Keratinocyte (primary cell): Measurements from ENCODE around the gene SSX2. TPM values are rescaled to one million over a fixed set of nuclear protein-coding genes. Genes with fewer than 3 reads are reported as not detected.
"Not testable (repeated sequence)": the region's sequence is repeated elsewhere in the genome, so short reads cannot be mapped to it uniquely, and the experiment has no call there.

Experiments
- DNase-seq: peaks from one replicate; pipeline ENCODE4 v3.0.0-alpha.2; 2011; ENCODE audit warnings: low read depth, missing footprints, low spot score
- FAIRE-seq: peaks from 2 replicates; lab custom pipeline; 2011; peaks lifted over from hg19 to GRCh38; lab: Jason Lieb, UNC
- H2AFZ ChIP-seq: 2 replicates; pipeline ENCODE4 v1.6.0; 2012; ENCODE audit warnings: low read length, control low read depth, inconsistent platforms; ENCODE audit not compliant: control insufficient read depth
- H3K27ac ChIP-seq: 2 replicates; pipeline ENCODE4 v1.5.1; 2011; ENCODE audit warnings: low read length; ENCODE audit not compliant: control insufficient read depth, insufficient read depth
- H3K27me3 ChIP-seq: 3 replicates; pipeline ENCODE4 v1.6.0; 2011; ENCODE audit warnings: low read length; ENCODE audit not compliant: control insufficient read depth, insufficient read depth; ENCODE audit errors: extremely low read depth
- H3K36me3 ChIP-seq, 2 experiments: 2 replicates in 1 of 2; 3 replicates in 1 of 2; pipeline ENCODE4 v1.5.1; 2011; ENCODE audit warnings: low read length in 2 of 2, mild to moderate bottlenecking in 1 of 2; ENCODE audit not compliant: control insufficient read depth in 2 of 2, insufficient read depth in 2 of 2; ENCODE audit errors: extremely low read depth in 1 of 2
- H3K4me1 ChIP-seq: 3 replicates; pipeline ENCODE4 v1.5.1; 2011; ENCODE audit warnings: low read length; ENCODE audit not compliant: control insufficient read depth, insufficient read depth; ENCODE audit errors: extremely low read depth
- H3K4me2 ChIP-seq: 3 replicates; pipeline ENCODE4 v1.6.0; 2011; ENCODE audit warnings: low read depth, low read length; ENCODE audit not compliant: control insufficient read depth, insufficient read depth; ENCODE audit errors: extremely low read depth
- H3K4me3 ChIP-seq, 3 experiments: fragments of 200-600 bp in 1 of 3; sonication (generic) in 1 of 3; 2 replicates in 2 of 3; 3 replicates in 1 of 3; pipeline ENCODE4 v1.5.1; 2011 to 2016; ENCODE audit warnings: low read length in 3 of 3, mild to moderate bottlenecking in 3 of 3, control low read depth in 2 of 3, inconsistent platforms in 1 of 3, low read depth in 1 of 3, mixed read lengths in 1 of 3, mixed run types in 1 of 3, moderate library complexity in 1 of 3; ENCODE audit not compliant: control insufficient read depth in 2 of 3, insufficient read depth in 2 of 3; ENCODE audit errors: extremely low read depth in 1 of 3
- H3K79me2 ChIP-seq: 2 replicates; pipeline ENCODE4 v1.6.0; 2012; ENCODE audit warnings: low read length; ENCODE audit not compliant: control insufficient read depth, insufficient read depth
- H3K9ac ChIP-seq: 3 replicates; pipeline ENCODE4 v1.6.0; 2011; ENCODE audit warnings: low read length; ENCODE audit not compliant: control insufficient read depth, insufficient read depth; ENCODE audit errors: extremely low read depth
- H3K9me1 ChIP-seq: 3 replicates; pipeline ENCODE4 v1.6.0; 2011; ENCODE audit warnings: low read length; ENCODE audit not compliant: control insufficient read depth, insufficient read depth; ENCODE audit errors: extremely low read depth
- H3K9me3 ChIP-seq: 2 replicates; pipeline ENCODE4 v1.5.1; 2012; ENCODE audit warnings: low read depth, low read length; ENCODE audit not compliant: control insufficient read depth
- H4K20me1 ChIP-seq: 3 replicates; pipeline ENCODE4 v1.6.0; 2011; ENCODE audit warnings: low read length; ENCODE audit not compliant: control insufficient read depth, insufficient read depth; ENCODE audit errors: extremely low read depth
- dilution Hi-C: fragments of 300-500 bp; cut with MboI; formaldehyde crosslinking; loops from one replicate; pipeline ENCODE4 v1.7.0; 2020; ENCODE audit warnings: low sequenced_read_pairs; ENCODE audit not compliant: extremely low pct_ligation_motif_present
- polyA minus RNA-seq, 3 experiments: library from RNA; depleted of rRNA, polyadenylated mRNA; stranded (reverse); fragments of >200 nt; gene quantifications; 1 replicate in 1 of 3; 2 replicates in 1 of 3; 3 replicates in 1 of 3; pipeline ENCODE4 v1.2.3, GENCODE V29; 2011
- polyA plus RNA-seq, 5 experiments: library from polyadenylated mRNA; depleted of rRNA in 3 of 5; stranded (reverse) in 3 of 5; stranded (forward) in 1 of 5; unstranded in 1 of 5; fragments of >200 nt; gene quantifications; 1 replicate in 1 of 5; 2 replicates in 3 of 5; 3 replicates in 1 of 5; pipeline versions ENCODE4 v1.2.1 to v1.2.3, GENCODE V29; 2011 to 2012; ENCODE audit warnings: missing spikeins in 2 of 5, low read depth in 1 of 5, low replicate concordance in 1 of 5

The SSX2 gene
- not detected in 3 replicates for polyA plus RNA-seq
- polyA plus RNA-seq (2011; ENCODE audit: low read depth): not detected
- not detected in 2 replicates for polyA plus RNA-seq (2011; cell fraction: cytosol; rRNA removed)
- polyA plus RNA-seq (2011; cell fraction: nucleus; rRNA removed): not detected in 2 replicates
- polyA plus RNA-seq (2012; ENCODE audit: low replicate concordance): not detected in 2 replicates
- polyA minus RNA-seq: not detected in 3 replicates
- not detected for polyA minus RNA-seq (2011; cell fraction: cytosol; rRNA and poly(A)+ RNA removed)
- not detected in 2 replicates for polyA minus RNA-seq (2011; cell fraction: nucleus; rRNA and poly(A)+ RNA removed)

- DNase-seq, H3K9me3 ChIP-seq, H3K27ac ChIP-seq, H2AFZ ChIP-seq, H3K36me3 ChIP-seq, dilution Hi-C loops, H3K27me3 ChIP-seq, FAIRE-seq, H3K4me1 ChIP-seq, H3K4me2 ChIP-seq, H3K79me2 ChIP-seq, H4K20me1 ChIP-seq, H3K4me3 ChIP-seq, H3K9ac ChIP-seq, H3K9me1 ChIP-seq: not testable (repeated sequence)
Observed at GRCh38 chrX:52707078-52707477, at the start of gene SSX2. Gene SSX2, minus strand, starts transcription at chrX:52707178. Its CDS starts 1,429 bp downstream, at chrX:52705749.

DNA sequence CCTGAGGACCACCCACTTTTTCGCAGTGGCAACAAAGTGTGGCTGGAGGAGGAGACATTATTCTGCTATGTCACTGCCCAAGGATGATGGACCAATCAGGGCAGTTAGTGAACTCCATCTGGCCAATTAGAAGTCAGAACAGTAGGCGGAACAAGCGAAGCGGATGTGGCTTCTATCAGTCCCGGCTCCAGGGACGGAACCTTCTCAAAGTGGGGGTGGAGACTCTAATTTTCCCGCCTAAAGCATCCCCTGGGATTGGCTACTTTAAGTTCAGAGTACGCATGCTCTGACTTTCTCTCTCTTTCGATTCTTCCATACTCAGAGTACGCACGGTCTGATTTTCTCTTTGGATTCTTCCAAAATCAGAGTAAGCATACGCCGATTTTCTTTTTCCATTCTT lies 44.0 kb upstream of the SSX2 start, which contains the start of gene SSX2B:
SSX2B (plus strand) TSS at position 301 of the 400 bp plus-strand sequence. CDS start 1,429 bp downstream, outside the sequence.
- H3K9me3 ChIP-seq, H3K27ac ChIP-seq, H3K9ac ChIP-seq, H3K4me1 ChIP-seq, H3K79me2 ChIP-seq, H4K20me1 ChIP-seq, FAIRE-seq, H3K4me2 ChIP-seq, H3K27me3 ChIP-seq, H2AFZ ChIP-seq, H3K36me3 ChIP-seq, H3K9me1 ChIP-seq, H3K4me3 ChIP-seq, DNase-seq, dilution Hi-C loops: not testable (repeated sequence)

- H3K27ac ChIP-seq, FAIRE-seq, dilution Hi-C loops: not testable (repeated sequence)
Observed at GRCh38 chrX:52692034-52692433, 14.9 kb downstream of the SSX2 start.

DNA sequence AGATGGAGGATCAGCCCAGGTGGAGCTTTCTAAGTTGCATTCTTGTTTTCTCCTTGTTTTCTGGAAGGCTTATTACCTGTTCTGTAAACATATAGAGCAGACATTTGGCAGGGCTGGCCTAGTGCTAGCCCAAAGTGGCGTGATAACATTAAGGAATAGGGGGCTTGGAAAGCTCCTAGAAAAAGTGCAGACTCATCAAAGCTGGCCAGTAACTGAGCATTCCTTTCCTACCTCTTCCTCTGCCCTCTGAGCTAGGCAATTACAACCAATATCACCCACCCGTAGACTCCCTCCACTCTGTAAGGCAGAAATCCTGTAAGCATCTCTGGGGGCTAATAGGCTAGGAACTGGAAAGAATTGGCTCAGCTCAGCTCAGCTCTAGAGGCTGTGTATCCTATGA lies 44.8 kb downstream of the SSX2 start:
- H3K27me3 ChIP-seq, H3K27ac ChIP-seq, H2AFZ ChIP-seq, H4K20me1 ChIP-seq, DNase-seq, FAIRE-seq, H3K4me1 ChIP-seq, dilution Hi-C loops, H3K4me3 ChIP-seq, H3K9me3 ChIP-seq, H3K4me2 ChIP-seq, H3K36me3 ChIP-seq, H3K9me1 ChIP-seq, H3K9ac ChIP-seq, H3K79me2 ChIP-seq: not testable (repeated sequence)

More at GRCh38 chrX:52692034-52692433, 14.9 kb downstream of the SSX2 start:
- not testable (repeated sequence) for H3K4me3 ChIP-seq, H2AFZ ChIP-seq, H3K4me1 ChIP-seq, DNase-seq, H3K9me3 ChIP-seq, H3K9me1 ChIP-seq, H3K79me2 ChIP-seq, H3K27me3 ChIP-seq, H3K4me2 ChIP-seq, H3K9ac ChIP-seq, H4K20me1 ChIP-seq, H3K36me3 ChIP-seq

DNA sequence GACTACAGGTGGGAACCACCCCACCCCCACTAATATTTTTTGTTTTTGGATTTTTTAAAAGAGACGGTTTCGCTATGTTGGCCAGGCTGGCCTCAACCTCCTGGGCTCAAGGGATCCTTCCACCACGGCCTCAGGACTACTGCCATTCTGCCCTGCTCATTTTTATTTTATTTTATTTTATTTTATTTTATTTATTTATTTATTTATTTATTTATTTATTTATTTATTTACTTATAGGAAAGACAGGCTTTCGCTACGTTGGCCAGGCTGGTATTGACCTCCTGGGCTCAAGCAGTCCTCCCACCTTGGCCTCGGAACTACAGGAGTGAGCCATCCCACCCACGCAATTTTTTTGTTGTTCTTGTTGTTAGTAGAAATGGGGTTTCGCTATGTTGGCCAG lies 51.5 kb downstream of the SSX2 start:
- H3K4me2 ChIP-seq, H3K9me1 ChIP-seq, FAIRE-seq, H3K27me3 ChIP-seq, H3K36me3 ChIP-seq, H3K27ac ChIP-seq, H3K9ac ChIP-seq, H3K4me3 ChIP-seq, H3K79me2 ChIP-seq, H4K20me1 ChIP-seq, dilution Hi-C loops, H2AFZ ChIP-seq, H3K9me3 ChIP-seq, DNase-seq, H3K4me1 ChIP-seq: not testable (repeated sequence)
